GM12891 (cell line): Measurements from ENCODE around the gene CWF19L1.

Experiments used
- DNase-seq: peaks from one replicate; pipeline ENCODE4 v3.0.0; 2011; ENCODE audit warnings: low spot score; ENCODE audit not compliant: insufficient read length
- FAIRE-seq: peaks from 2 replicates; lab custom pipeline; 2011; peaks lifted over from hg19 to GRCh38; lab: Jason Lieb, UNC
- PAX5 ChIP-seq: IDR thresholded peaks from 2 replicates; pipeline ENCODE4 v1.6.1; 2011; ENCODE audit warnings: low read length, moderate library complexity, mild to moderate bottlenecking; ENCODE audit not compliant: insufficient read depth, severe bottlenecking
- POLR2A ChIP-seq: IDR thresholded peaks from 2 replicates; pipeline ENCODE4 v1.6.1; 2011; ENCODE audit warnings: low read depth, low read length, control low read depth
- POLR2AphosphoS5 ChIP-seq: IDR thresholded peaks from 2 replicates; pipeline ENCODE4 v1.6.1; 2011; ENCODE audit warnings: low read depth, low read length, control low read depth
- POU2F2 ChIP-seq: IDR thresholded peaks from 2 replicates; pipeline ENCODE4 v1.6.1; 2011; ENCODE audit warnings: low read depth, mild to moderate bottlenecking, control low read depth, low read length, moderate library complexity
- SPI1 ChIP-seq: IDR thresholded peaks from 2 replicates; pipeline ENCODE4 v1.6.1; 2011; ENCODE audit warnings: low read depth, low read length, control low read depth
- TAF1 ChIP-seq: IDR thresholded peaks from 2 replicates; pipeline ENCODE4 v1.6.1; 2011; ENCODE audit warnings: low read depth, low read length, control low read depth

CWF19L1 gene

DNA sequence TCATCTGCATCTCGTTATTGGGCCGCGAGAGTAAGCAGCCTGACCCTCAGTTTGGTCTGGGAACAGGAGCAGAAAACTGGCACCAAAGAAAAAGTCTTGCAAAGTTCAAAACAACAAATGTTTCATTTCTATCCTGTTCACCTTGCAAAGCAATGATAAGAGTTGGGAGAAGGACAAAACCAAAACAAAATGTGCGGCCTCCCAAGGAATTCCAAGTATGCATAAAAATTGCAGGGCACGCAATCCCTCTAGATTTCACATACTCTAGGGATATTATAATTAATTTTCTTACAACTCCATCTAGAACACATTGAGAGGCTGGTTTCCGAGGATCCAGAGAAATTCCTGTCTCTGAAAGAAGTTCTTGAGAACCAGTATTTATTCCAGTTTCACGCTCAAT lies 58.1 kb downstream of the CWF19L1 start:
- TF ChIP-seq POLR2A (no peak), TAF1 (no peak), PAX5 (no peak), POU2F2 (no peak), POLR2AphosphoS5 (no peak), SPI1 (no peak)
- FAIRE-seq (no peak), DNase-seq (no peak)

DNA sequence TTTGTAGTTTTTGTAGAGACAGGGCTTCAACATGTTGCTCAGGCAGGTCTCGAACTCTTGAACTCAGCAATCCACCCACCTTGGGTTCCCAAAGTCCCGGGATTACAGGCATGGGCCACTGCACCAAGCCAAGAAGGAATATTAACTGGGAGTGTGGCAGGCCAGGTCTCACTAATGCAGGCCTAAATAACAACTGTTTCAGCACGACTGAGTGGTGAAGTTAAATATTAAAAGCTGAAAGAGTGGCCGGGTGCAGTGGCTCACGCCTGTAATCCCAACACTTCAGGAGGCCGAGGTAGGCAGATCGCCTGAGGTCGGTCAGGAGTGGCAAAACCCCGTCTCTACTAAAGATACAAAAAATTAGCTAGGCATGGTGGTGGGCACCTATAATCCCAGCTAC lies 59.2 kb downstream of the CWF19L1 start:
- no peak for FAIRE-seq
- DNase-seq, result no peak
- TF ChIP-seq SPI1 (no peak), PAX5 (no peak), POLR2A (no peak), POLR2AphosphoS5 (no peak), POU2F2 (no peak), TAF1 (no peak)

- no peak for TF ChIP-seq TAF1
- no peak for TF ChIP-seq POU2F2
- no peak for TF ChIP-seq POLR2AphosphoS5
- no peak for TF ChIP-seq POLR2A
- TF ChIP-seq SPI1, result no peak
- TF ChIP-seq PAX5, result no peak
- no peak for DNase-seq
- FAIRE-seq, result no peak
Measured at GRCh38 chr10:100204370-100204769, 63.1 kb downstream of the CWF19L1 start.

DNA sequence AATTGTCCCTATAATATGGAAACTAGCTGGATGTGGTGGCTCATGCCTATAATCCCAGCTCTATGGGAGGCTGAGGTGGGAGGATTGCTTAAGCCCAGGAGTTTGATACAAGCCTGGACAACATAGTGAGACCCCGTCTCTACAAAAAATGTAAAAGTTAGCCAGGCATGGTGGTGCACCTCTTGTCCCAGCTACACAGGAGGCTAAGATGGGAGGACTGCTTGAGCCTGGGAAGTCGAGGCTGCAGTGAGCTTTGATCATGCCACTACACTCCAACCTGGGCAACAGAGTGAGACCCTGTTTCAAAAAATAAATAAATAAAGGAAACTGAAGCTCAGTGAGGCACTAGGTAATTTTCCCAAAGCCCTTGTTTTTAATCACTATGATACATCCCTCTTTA lies 65.9 kb downstream of the CWF19L1 start:
- no peak for TF ChIP-seq TAF1
- no peak for TF ChIP-seq POLR2AphosphoS5
- DNase-seq (no peak), FAIRE-seq (no peak)

DNA sequence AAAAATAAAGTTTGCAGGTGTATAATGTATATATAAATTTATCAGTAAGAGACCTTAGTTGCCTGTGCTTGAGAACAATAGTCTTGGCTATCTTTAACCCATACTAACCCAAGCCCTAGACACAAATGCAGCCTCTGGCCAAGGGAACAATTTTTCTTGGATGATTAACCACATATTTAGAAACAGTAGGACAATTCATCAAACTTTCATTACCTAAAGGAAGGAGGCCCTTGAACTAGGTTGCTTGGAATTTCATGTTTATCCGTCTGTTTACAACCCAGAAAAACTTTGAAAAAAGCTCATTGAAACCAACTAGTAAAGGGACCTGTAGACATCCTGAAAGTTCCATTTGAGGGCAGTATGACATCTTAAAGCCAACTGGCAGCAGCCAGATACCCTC lies 72.7 kb downstream of the CWF19L1 start:
- DNase-seq (no peak), FAIRE-seq (no peak)
- no peak for TF ChIP-seq POLR2A

- no peak for DNase-seq
- TF ChIP-seq SPI1 (peak; percentile 45; the same call in 1 of the 2 replicates), POU2F2 (no peak)
- FAIRE-seq, result no peak
Measured at GRCh38 chr10:100192350-100192749, 75.1 kb downstream of the CWF19L1 start.

- TF ChIP-seq POLR2A (no peak; the same call in 1 of the 2 replicates), POLR2AphosphoS5 (no peak), SPI1 (no peak), TAF1 (no peak; the same call in 1 of the 2 replicates), PAX5 (no peak), POU2F2 (no peak)
- FAIRE-seq, result peak; percentile 78
- no peak for DNase-seq
Measured at GRCh38 chr10:100186253-100187212, 80.9 kb downstream of the CWF19L1 start.

GRCh38 chr10:100185364-100186252 lies 81.8 kb downstream of the CWF19L1 start, which contains the start of gene ERLIN1:
TSS of gene ERLIN1 (minus strand) at chr10:100186029. CDS start at chr10:100185626, 403 bp downstream.
- DNase-seq (peak; percentile 77), FAIRE-seq (peak; percentile 99)

DNA sequence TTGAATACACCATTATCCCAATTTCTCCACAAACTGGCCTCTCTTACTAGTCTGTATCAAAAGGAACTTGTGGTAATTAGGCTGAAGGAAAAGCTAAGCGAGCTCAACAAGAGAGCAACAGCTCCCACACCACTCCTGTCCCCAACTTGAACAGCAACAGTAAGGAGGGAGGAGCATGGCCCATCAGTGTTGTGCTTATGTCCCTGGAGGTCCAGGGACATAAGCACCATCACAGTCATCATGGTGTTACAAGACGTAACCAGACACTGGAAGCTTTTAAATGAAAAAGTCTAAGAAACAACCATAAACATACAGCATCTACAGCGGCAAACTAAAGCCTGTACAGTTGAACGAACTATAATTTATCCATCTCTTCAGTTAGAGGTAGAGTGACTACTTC lies 82.6 kb downstream of the CWF19L1 start:
- peak; percentile 92 for FAIRE-seq
- no peak for DNase-seq
- TF ChIP-seq PAX5 (no peak), POLR2A (no peak), SPI1 (no peak), TAF1 (no peak)

More at GRCh38 chr10:100185364-100186252, 81.8 kb downstream of the CWF19L1 start, which contains the start of gene ERLIN1:
- TF ChIP-seq TAF1 (peak; percentile 59; the same call in 1 of the 2 replicates), POLR2AphosphoS5 (peak; percentile 85), POLR2A (peak; percentile 76), SPI1 (no peak), PAX5 (peak; percentile 77), POU2F2 (no peak; the same call in 1 of the 2 replicates)
